LoVo (cell line): ENCODE data around the gene CLEC4F.
"Not testable (repeated sequence)": the region's sequence is repeated elsewhere in the genome, so short reads cannot be mapped to it uniquely, and the experiment has no call there.

Experiments used
- DNase-seq: peaks from one replicate; pipeline ENCODE4 v3.0.0-alpha.2; 2016; ENCODE audit warnings: low spot score

The CLEC4F gene

GRCh38 chr2:70826696-70827350, 6.4 kb upstream of the CLEC4F start:
- no peak for DNase-seq

GRCh38 chr2:70823249-70823648, 2.9 kb upstream of the CLEC4F start:
- no peak for DNase-seq

GRCh38 chr2:70822843-70823242, 2.4 kb upstream of the CLEC4F start:
- DNase-seq = no peak

- no peak for DNase-seq
Observed at GRCh38 chr2:70817284-70817954, 3.0 kb downstream of the CLEC4F start.

GRCh38 chr2:70816726-70817125, 3.7 kb downstream of the CLEC4F start:
- DNase-seq = no peak

- DNase-seq = no peak
Observed at GRCh38 chr2:70808983-70809958, 11.1 kb downstream of the CLEC4F start.

- DNase-seq = no peak
Observed at GRCh38 chr2:70807828-70808118, 12.6 kb downstream of the CLEC4F start.

- no peak for DNase-seq
Observed at GRCh38 chr2:70807102-70807827, 13.1 kb downstream of the CLEC4F start.

- no peak for DNase-seq
Observed at GRCh38 chr2:70806620-70807019, 13.8 kb downstream of the CLEC4F start.

GRCh38 chr2:70806013-70806412, 14.4 kb downstream of the CLEC4F start:
- no peak for DNase-seq

GRCh38 chr2:70801607-70802263, 18.7 kb downstream of the CLEC4F start:
- DNase-seq = no peak

GRCh38 chr2:70799706-70800105, 20.7 kb downstream of the CLEC4F start:
- DNase-seq = no peak

GRCh38 chr2:70797996-70798395, 22.4 kb downstream of the CLEC4F start:
- DNase-seq = not testable (repeated sequence)

GRCh38 chr2:70797506-70797905, 22.9 kb downstream of the CLEC4F start:
- DNase-seq = no peak

- DNase-seq = no peak
Observed at GRCh38 chr2:70796262-70796661, 24.1 kb downstream of the CLEC4F start.

GRCh38 chr2:70795164-70795995, 25.0 kb downstream of the CLEC4F start:
- DNase-seq = no peak

GRCh38 chr2:70793450-70793849, 26.9 kb downstream of the CLEC4F start:
- DNase-seq = no peak

- DNase-seq = no peak
Observed at GRCh38 chr2:70790136-70790828, 30.1 kb downstream of the CLEC4F start, which contains the start of gene FIGLA. Gene FIGLA (minus strand): TSS chr2:70790643. CDS start chr2:70790638, 5 bp downstream.

GRCh38 chr2:70789304-70790135, 30.9 kb downstream of the CLEC4F start:
- DNase-seq = no peak
